ENCODE results near the gene BRINP1. TPM values are rescaled to one million over a fixed set of nuclear protein-coding genes. Genes with fewer than 3 reads are reported as not detected.
"Not testable (repeated sequence)": the region's sequence is repeated elsewhere in the genome, so short reads cannot be mapped to it uniquely, and the experiment has no call there.

Gene BRINP1
- total RNA-seq, 2 experiments from 2014 or later = not detected

DNA sequence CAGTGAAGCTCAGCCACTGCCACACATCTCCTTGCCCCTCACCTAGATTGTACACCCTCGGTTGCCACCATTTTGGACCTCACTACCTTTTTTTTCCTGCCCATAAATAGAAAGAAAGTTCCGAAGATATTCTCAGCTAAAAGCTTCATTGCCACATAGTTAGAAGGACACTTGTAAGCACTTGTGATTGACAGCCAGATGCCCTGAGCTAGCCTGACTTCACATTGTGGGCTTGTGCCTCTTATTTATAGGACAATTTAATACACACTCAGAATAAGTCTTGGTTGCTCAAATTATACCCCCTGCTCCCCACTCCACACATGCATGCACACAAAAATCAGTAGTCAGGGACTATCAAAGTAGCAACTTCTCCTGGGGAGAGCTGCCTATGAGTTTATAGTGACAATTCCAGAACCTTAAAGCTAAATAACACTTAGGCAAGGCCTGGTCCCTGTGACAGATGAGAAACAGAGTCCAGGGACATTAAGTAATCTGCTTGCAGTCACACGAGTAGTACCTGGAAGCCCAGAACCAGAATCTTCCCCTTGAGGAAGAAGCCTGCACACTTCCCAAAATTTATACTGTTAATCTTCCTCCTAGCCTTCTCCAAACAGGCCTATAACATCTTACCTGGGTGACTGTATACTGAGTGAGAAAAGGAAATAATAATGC, 184.8 kb downstream of the BRINP1 start:
- CTCF ChIA-PET = no interaction called here
- Mint-ChIP-seq H3K27me3 (no peaks in the 10 kb centered on the region), H3K4me1 (no peaks in the 10 kb centered on the region), H3K9me3 (peaks cover 3% of the 10 kb centered on the region), H3K36me3 (ENCODE audit: low read depth) (no peaks in the 10 kb centered on the region), H3K27ac (no peak overlapping the region), H3K4me3 (no peak overlapping the region)
- POLR2A ChIA-PET = no interaction called here
- DNase-seq = no peak

DNA sequence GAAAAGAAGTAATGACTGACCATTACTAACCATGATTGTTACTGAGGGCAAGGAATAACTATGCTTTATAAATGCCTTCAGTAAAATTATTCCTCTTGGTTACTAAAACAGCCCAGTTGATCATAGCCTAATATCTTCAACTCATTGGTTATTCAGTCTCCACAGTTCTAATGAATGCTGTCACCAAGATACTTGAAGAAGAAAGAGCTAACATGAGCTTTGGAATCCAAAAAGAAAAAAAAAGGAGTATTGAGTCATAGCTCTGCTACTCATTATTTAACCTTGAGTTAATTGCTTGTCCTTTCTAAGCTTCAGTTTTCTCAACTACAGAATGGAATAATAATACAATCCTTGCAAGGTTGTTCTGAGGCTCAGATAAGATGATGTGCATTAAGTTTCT, 187.7 kb downstream of the BRINP1 start:
- ChIA-PET CTCF (no interaction called here), POLR2A (no interaction called here)
- H3K27ac Mint-ChIP-seq = no peak overlapping the region
- H3K36me3 Mint-ChIP-seq (ENCODE audit: low read depth) = no peaks in the 10 kb centered on the region
- H3K27me3 Mint-ChIP-seq = no peaks in the 10 kb centered on the region
- no peak for DNase-seq
- peaks cover 3% of the 10 kb centered on the region for H3K9me3 Mint-ChIP-seq
- no peaks in the 10 kb centered on the region for H3K4me1 Mint-ChIP-seq
- H3K4me3 Mint-ChIP-seq = no peak overlapping the region

DNA sequence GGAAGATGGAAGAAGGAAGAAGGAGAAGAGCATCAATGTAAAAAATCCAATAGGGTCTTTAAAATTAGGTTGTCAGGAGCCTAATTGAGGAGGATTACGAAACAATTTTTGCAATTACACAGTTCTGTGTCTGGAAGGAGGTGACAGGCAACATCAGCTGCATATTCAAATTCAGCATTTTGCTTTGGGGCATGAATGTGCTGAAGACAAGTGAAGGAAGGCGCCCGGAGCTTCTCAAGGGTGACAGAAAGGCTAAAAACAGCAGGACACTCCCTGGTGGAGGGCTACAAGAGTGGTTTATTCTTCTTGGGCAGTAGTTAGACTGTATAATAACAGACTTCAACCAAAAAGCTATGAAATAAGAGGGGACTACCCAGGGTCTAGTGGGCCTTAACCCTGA, 188.3 kb downstream of the BRINP1 start:
- Mint-ChIP-seq H3K36me3 (ENCODE audit: low read depth) (no peaks in the 10 kb centered on the region), H3K4me1 (no peaks in the 10 kb centered on the region), H3K4me3 (no peak overlapping the region), H3K27ac (no peak overlapping the region), H3K9me3 (peaks cover 3% of the 10 kb centered on the region), H3K27me3 (no peaks in the 10 kb centered on the region)
- ChIA-PET CTCF (interaction anchor here (0.8 kb wide), 1 partner anchor 15 kb away, joined by 3 read pairs; no protein-coding TSS in a partner anchor), POLR2A (no interaction called here)
- no peak for DNase-seq

DNA sequence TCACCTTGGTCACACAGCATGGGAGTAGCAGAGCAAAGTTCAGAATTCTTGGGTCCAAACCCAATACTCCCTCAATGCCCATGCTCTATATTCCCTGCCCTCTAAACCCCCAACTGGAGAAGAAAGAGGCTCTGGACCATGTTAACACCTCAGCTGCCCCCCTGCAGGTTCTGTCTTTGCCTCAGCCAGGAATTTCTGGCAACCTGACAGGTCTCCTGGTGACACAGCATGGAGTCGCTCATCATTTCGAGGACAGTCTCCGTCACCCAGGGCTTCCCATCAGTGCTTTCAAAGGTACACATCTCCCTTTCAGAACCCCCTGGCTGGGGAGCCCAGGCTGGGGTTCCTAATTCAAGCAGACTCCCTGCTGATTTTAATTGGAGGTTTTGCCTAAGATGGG, 189.5 kb downstream of the BRINP1 start:
- DNase-seq = no peak
- Mint-ChIP-seq H3K27me3 (no peaks in the 10 kb centered on the region), H3K4me1 (no peaks in the 10 kb centered on the region), H3K27ac (no peak overlapping the region), H3K4me3 (no peak overlapping the region), H3K9me3 (no peaks in the 10 kb centered on the region), H3K36me3 (ENCODE audit: low read depth) (no peaks in the 10 kb centered on the region)
- ChIA-PET CTCF (no interaction called here), POLR2A (no interaction called here)

DNA sequence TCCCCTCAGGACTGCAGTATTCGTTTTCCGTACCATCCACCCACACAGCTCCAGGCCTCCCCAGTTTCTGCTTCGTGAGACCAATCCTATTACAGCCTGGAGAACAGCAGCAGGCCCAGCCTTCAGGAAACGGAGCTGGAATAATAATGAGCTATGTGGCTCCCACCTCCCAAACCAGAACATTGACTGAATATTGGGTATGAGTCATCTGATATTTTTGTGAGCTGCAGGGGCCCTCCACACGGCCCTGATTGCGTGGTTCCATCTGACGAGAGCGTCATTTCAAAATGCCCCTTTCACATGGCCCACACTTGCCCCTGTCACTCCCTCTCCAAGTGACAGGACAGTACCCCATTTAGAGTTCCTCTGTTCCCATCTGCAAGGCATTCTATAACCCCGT, 192.0 kb downstream of the BRINP1 start:
- no peak for DNase-seq
- ChIA-PET CTCF (no interaction called here), POLR2A (no interaction called here)
- no peaks in the 10 kb centered on the region for H3K4me1 Mint-ChIP-seq
- H3K27me3 Mint-ChIP-seq = no peaks in the 10 kb centered on the region
- no peaks in the 10 kb centered on the region for H3K9me3 Mint-ChIP-seq
- H3K4me3 Mint-ChIP-seq = no peak overlapping the region
- H3K36me3 Mint-ChIP-seq (ENCODE audit: low read depth) = no peaks in the 10 kb centered on the region
- no peak overlapping the region for H3K27ac Mint-ChIP-seq

DNA sequence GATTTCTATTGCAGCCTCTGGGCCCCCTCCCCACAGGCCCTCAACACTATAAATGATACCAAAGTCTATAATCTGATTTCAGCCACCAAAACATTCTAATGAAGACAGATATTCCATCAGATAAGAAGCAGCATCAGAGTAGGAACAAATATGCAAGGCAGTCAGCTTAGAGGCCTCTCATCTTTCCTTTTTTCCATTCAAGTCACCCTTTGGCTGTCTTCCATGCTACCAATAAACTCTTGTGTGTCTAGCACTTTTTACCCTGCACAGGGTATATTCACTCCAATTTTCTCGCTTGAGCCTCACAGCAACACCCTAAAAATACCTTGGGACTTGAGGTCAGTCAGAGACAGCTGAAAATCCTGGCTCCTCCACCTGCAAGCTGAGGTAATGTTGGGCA, 193.7 kb downstream of the BRINP1 start:
- Mint-ChIP-seq H3K4me3 (no peak overlapping the region), H3K36me3 (ENCODE audit: low read depth) (no peaks in the 10 kb centered on the region), H3K27ac (no peak overlapping the region), H3K27me3 (no peaks in the 10 kb centered on the region), H3K9me3 (no peaks in the 10 kb centered on the region), H3K4me1 (no peaks in the 10 kb centered on the region)
- ChIA-PET CTCF (no interaction called here), POLR2A (no interaction called here)
- no peak for DNase-seq

DNA sequence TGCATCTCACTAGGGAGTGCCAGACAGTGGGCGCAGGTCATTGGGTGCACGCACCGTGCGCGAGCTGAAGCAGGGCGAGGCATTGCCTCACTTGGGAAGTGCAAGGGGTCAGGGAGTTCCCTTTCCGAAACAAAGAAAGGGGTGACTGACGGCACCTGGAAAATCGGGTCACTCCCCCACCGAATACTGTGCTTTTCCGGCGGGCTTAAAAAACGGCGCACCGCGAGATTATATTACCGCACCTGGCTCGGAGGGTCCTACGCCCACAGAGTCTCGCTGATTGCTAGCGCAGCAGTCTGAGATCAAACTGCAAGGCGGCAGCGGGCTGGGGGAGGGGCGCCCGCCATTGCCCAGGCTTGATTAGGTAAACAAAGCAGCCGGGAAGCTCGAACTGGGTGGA, 200.0 kb downstream of the BRINP1 start:
- H3K27ac Mint-ChIP-seq; CTCF ChIA-PET; H3K36me3 Mint-ChIP-seq (ENCODE audit: low read depth); DNase-seq; H3K27me3 Mint-ChIP-seq; H3K9me3 Mint-ChIP-seq; H3K4me1 Mint-ChIP-seq; POLR2A ChIA-PET; H3K4me3 Mint-ChIP-seq: not testable (repeated sequence)

DNA sequence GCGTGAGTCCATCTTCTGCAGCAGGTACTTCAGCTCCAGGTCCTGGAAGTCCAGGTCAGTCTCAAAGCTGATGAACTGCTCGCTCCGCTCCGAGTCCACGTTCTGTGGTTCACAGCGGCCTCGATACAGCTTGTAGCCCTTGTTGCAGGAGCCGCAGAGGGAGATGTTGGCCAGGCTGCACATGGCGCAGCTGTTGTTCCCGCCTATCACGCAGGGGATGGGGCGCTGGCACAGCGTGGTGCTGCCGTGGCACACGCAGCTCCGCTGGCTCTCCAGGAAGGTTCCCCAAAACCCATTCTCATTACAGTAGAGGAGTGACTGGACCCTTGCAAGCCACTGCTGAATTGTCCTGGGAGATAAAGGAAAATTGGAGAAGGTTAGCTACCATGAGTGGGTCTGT, 201.4 kb downstream of the BRINP1 start:
- Mint-ChIP-seq H3K36me3 (ENCODE audit: low read depth) (no peaks in the 10 kb centered on the region), H3K4me1 (no peaks in the 10 kb centered on the region), H3K27me3 (no peaks in the 10 kb centered on the region), H3K27ac (no peak overlapping the region), H3K9me3 (peaks cover 7% of the 10 kb centered on the region), H3K4me3 (no peak overlapping the region)
- DNase-seq = no peak
- ChIA-PET CTCF (no interaction called here), POLR2A (no interaction called here)

DNA sequence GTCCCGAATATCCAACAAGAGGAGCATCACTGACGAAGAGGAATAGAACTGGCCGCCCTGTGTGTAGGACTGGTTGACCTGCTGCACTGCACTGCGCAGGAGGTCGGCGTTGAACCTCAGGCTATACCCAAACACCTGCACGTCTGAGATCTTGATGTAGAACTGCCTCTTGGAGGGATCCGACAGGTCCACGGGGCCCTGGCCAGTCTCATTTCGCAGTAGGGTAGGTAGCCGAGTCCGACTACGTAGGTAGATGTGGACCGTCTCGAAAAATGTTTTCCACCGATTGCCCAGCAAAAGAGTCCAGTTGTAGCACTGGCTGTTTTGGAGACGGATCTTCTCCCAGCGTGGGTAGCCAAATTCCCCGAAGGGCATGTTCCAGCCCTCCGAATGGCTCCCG, 202.0 kb downstream of the BRINP1 start:
- H3K9me3 Mint-ChIP-seq = peaks cover 7% of the 10 kb centered on the region
- H3K4me3 Mint-ChIP-seq = no peak overlapping the region
- no peaks in the 10 kb centered on the region for H3K36me3 Mint-ChIP-seq (ENCODE audit: low read depth)
- no peaks in the 10 kb centered on the region for H3K27me3 Mint-ChIP-seq
- CTCF ChIA-PET = no interaction called here
- POLR2A ChIA-PET = no interaction called here
- no peaks in the 10 kb centered on the region for H3K4me1 Mint-ChIP-seq
- no peak for DNase-seq
- no peak overlapping the region for H3K27ac Mint-ChIP-seq

DNA sequence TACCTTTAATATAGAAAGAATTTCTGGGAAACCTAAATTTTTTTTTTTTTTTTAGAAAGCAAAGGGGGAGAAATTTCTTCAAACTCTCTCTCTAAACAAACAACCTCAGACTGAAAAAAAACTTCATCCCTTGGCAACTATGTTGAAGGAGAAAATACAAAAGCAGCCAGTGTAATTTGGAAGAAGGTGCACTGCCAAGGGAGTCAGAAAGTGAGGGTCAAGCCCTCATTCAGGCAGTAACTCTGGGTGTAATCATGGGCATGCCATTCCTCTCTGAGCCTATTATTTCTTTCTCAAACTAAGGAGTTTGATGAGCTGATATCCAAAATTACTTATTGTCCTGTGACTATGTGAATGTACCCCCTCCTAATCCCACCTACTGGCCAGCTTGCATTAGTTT, 203.1 kb downstream of the BRINP1 start:
- Mint-ChIP-seq H3K36me3 (ENCODE audit: low read depth) (no peaks in the 10 kb centered on the region), H3K27me3 (no peaks in the 10 kb centered on the region), H3K9me3 (peaks cover 7% of the 10 kb centered on the region), H3K4me3 (no peak overlapping the region), H3K27ac (no peak overlapping the region), H3K4me1 (no peaks in the 10 kb centered on the region)
- CTCF ChIA-PET = no interaction called here
- DNase-seq = no peak
- POLR2A ChIA-PET = no interaction called here

DNA sequence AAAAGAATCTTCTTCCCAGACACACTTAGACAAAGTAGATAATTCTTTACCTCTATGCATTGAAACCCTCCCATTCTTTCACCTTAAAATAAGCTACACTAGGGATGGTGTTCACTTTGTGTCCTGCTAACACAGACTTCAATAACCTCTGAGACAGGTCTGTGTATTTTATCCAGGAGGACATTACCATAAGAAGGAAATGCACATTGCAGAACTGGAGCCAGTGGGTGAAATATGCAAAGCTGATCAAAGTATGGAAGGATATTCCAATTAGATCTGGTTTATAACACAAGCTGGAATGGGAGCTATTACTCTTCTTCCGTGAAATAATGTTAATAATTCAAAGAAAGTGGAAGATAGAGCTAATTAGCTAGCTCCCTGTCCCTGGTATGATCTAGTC, 204.1 kb downstream of the BRINP1 start:
- Mint-ChIP-seq H3K27me3 (no peaks in the 10 kb centered on the region), H3K4me1 (no peaks in the 10 kb centered on the region), H3K36me3 (ENCODE audit: low read depth) (no peaks in the 10 kb centered on the region), H3K9me3 (peaks cover 7% of the 10 kb centered on the region), H3K4me3 (no peak overlapping the region), H3K27ac (no peak overlapping the region)
- CTCF ChIA-PET = interaction anchor here (0.7 kb wide), 1 partner anchor 16 kb away, joined by 3 read pairs; no protein-coding TSS in a partner anchor
- POLR2A ChIA-PET = no interaction called here
- no peak for DNase-seq

DNA sequence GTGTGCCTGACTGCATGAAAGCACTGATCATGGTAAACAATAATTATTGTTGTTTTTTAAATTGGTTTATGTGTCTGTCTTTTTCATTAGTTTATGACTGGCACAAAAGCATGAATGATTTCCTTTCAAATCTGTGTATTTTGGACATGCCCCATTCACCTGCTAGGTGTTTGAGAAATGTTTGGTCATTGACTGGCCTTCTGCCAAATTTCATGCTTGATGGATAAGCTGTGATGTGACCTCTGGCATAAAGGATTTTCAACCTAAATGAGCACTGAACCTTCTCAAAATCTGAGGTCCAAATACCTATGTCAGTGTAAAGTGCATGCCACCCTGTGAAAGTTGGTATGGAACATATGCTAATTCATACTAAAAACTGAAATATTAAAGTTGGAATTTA, 204.5 kb downstream of the BRINP1 start:
- Mint-ChIP-seq H3K27ac (no peak overlapping the region), H3K4me1 (no peaks in the 10 kb centered on the region), H3K36me3 (ENCODE audit: low read depth) (no peaks in the 10 kb centered on the region), H3K27me3 (no peaks in the 10 kb centered on the region), H3K9me3 (peaks cover 7% of the 10 kb centered on the region), H3K4me3 (no peak overlapping the region)
- DNase-seq = no peak
- ChIA-PET CTCF (no interaction called here), POLR2A (no interaction called here)

DNA sequence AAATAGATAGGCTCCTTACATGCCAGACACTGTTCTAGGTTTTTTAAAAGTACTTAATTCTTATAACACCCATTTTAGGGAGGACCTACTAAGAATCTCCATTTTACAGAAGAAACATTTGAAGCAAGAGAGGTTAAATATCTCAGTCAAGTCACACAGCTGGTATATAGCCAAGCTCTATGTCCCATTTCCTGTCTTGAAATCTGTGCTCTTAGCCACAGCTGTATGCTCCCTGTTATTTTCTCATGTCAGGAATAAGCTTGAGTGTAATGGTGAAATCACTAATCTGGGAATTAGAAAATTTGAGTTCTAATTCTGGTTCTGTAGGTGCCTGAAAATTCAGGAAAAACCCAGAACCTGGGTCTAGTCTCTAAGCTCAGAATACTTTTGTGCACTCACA, 208.7 kb downstream of the BRINP1 start:
- Mint-ChIP-seq H3K27me3 (no peaks in the 10 kb centered on the region), H3K27ac (no peak overlapping the region), H3K4me3 (no peak overlapping the region), H3K4me1 (no peaks in the 10 kb centered on the region), H3K36me3 (ENCODE audit: low read depth) (no peaks in the 10 kb centered on the region), H3K9me3 (no peaks in the 10 kb centered on the region)
- CTCF ChIA-PET = no interaction called here
- no peak for DNase-seq
- POLR2A ChIA-PET = no interaction called here

DNA sequence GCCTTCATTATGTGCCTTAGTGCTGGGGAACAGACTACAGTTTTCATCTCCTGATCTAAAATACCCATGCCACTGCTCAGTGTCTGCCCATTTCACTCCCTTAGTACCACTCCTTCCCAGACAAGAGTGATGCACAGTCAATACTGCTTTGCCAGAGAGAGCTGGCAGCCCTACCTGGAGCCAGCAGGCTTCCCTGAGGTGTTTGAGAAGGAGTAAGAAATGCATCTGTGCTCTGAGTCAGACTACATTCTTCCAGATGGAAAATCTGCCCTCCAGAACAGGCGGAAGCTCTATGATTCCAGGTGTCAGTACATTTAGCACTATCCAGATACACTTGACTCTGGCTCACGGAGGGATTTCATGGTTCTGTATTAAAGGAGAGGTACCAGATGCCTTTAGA, 209.8 kb downstream of the BRINP1 start:
- Mint-ChIP-seq H3K36me3 (ENCODE audit: low read depth) (no peaks in the 10 kb centered on the region), H3K9me3 (no peaks in the 10 kb centered on the region), H3K27ac (no peak overlapping the region), H3K27me3 (no peaks in the 10 kb centered on the region), H3K4me1 (no peaks in the 10 kb centered on the region), H3K4me3 (no peak overlapping the region)
- ChIA-PET POLR2A (no interaction called here), CTCF (no interaction called here)
- DNase-seq = no peak

All from activated CD4-positive, alpha-beta T cell treated with anti-CD3 and anti-CD28 coated beads, Interleukin-2, amount 10 ng/mL, durations not matched to agents 7 days and 5 days (primary cell).